ENCODE results near the gene CATSPERB.
A peak's percentile ranks its signal among the peaks of the same experiment; 100 is the strongest.
"Not testable (repeated sequence)": the region's sequence is repeated elsewhere in the genome, so short reads cannot be mapped to it uniquely, and the experiment has no call there.

The CATSPERB gene

DNA sequence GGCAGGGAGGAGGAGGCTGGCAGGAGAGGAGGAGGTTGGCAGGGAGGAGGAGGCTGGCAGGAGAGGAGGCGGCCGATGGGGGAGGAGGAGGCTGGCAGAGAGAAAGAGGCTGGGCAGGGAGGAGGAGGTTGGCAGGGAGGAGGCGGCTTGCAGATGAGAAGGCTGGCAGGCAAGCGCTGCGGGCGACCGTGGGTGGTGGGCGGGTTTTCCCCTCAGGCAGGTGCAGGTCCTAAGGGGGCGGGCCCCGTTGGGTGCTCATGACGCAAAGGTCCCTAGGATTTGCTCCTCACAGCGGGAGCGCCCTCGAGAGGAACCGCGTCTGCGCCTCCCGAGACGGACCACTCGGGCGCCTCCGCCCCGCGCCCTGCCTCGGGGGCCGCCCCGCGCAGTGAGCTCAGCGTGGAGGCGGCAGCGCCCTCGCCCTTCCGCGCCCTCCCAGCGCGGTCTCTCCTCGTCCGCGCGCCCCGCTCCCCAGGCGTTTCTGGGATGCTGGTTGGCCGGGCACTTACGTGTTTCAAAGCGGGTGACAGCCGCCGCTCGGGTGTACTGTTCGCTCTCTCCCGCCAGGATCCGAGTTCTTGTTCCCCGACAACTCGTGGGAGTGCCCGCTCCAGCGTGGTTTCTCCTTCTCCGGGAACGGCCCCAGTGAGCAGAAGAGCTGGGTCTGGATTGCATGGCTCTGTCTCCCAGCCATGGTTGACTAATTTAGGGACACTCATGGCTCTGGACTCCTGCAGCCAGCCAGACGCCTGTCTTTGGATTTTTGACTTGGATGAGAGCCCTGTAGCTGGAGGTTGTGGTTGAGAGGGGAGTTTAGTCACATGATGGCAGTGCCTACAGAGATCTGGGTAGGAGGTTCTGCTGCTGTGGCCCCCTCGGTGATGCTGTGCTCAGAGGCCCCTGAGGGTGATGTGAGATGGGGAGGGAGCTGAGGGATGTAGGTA is 157.7 kb downstream of the CATSPERB start:
- DNase-seq, result peak; percentile 90

DNA sequence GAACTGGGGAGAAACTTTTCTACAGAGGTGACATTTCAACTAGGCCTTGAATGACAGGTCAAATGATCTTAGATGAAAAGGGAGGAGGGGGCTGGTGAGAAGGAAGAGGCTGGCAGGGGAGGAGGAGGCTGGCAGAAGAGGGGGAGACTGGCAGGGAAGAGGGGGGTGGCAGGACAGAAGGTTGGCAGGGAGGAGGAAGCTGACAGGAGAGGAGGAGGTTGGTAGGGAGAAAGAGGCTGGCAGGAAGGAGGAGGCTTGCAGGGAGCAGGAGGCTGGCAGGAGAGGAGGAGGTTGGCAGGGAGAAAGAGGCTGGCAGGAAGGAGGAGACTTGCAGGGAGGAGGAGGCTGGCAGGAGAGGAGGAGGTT is 158.4 kb downstream of the CATSPERB start:
- no peak for DNase-seq

GRCh38 chr14:91570021-91570420 is 161.9 kb downstream of the CATSPERB start:
- DNase-seq, result no peak

GRCh38 chr14:91569301-91569700 is 162.6 kb downstream of the CATSPERB start:
- DNase-seq, result no peak

DNA sequence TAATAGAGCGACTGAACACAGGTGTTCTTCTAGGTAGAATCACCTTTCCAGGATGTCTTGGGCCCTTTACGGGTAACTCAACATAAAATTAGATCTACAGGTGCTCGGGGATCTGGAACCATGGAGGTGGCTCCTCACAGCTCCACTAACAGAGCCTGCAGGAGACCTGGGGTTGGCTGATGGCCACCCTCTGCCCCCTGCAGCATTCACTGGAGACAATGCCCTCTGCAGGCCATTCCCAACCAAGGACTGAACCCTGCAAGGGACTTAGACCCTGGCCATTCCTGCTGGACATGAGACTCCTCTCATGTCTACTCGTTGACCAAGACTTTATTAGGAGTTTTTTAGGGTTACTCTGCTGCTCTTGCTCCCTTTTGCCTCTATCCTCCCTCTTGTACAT is 163.3 kb downstream of the CATSPERB start:
- DNase-seq, result no peak

DNA sequence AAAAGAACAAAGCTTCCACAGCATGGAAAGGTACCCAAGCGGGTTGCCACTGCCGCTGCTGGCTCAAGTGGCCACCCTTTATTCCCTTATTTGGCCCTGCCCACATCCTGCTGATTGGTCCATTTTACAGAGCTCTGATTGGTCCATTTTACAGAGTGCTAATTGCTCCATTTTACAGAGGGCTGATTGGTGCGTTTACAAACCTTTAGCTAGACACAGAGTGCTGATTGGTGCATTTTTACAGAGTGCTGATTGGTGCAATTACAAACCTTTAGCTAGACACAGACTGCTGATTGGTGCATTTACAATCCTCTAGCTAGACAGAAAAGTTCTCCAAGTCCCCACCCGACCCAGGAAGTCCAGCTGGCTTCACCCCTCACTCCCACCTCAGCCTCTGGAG is 164.1 kb downstream of the CATSPERB start:
- DNase-seq, result not testable (repeated sequence)

- DNase-seq, result no peak
Measured at GRCh38 chr14:91555531-91555930, 176.4 kb downstream of the CATSPERB start.

DNA sequence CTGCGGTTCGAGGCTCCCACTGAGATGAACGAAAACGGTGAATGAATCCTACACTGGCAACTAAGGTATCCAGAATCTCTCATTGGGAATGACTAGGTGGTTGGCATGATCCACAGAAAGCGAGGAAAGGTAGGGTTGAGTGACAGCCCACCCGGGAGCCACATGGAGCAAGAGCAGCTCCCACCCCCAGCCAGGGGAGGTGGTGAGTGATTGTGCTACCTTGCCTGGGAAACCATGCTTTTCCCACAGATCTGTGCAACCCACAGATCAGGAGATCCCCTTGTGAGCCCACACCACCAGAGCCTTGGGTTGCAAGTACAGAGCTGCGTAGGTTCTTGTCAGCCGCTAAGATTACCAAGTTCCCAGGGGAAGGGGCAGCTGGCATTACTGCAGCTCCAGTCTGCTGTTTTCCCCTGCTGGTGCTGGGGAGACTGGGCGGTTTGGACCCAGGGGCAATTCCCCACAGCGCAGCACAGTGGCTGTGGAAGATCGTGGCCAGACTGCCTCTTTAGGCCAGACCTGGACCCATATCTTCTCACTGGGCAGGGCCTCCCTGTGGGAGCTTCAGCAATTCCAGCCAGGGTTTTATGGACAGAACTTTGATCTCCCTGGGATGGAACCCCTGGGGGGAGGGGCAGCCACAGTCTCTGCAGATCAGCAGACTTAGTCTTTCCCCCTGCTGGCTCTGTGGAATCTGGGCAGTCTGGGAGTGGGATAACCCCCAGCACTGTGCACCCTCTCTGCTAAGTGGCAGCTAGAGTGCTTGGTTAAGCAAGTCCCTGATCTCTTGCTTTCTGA is 177.2 kb downstream of the CATSPERB start:
- no peak for DNase-seq

GRCh38 chr14:91548108-91548507 is 183.8 kb downstream of the CATSPERB start:
- DNase-seq, result no peak

DNA sequence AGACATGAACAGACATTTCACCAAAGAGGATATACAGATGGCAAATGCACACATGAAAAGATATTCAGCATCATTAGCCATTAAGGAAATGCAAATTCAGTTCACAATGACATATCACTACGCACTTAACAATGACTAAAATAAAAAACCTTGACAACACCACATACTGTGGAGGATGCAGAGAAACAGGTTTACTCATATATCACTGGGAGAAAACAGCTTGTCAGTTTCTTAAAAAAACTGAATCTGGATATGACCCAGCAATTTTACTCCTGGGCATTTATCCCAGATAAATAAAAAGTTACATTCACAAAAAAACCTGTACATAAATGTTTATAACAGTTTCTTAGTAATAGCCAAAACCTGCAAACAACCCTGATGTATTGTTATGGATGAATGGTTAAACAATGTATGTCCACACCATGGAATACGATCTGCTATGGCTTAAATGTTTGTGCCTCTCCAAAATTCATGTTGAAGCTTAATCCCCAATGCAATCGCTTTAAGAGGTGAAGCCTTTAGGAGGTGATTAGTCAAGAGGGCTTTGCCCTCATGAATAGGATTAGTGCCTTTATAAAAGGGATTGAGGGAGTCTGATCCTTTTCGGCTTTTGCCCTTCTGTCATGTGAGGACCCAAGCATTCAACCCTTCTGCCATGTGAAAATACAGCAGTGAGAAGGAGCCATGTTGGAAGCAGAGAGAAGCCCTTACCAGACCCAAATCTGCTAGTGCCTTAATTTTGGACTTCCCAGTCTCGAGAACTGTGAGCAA is 185.8 kb downstream of the CATSPERB start:
- DNase-seq, result no peak

DNA sequence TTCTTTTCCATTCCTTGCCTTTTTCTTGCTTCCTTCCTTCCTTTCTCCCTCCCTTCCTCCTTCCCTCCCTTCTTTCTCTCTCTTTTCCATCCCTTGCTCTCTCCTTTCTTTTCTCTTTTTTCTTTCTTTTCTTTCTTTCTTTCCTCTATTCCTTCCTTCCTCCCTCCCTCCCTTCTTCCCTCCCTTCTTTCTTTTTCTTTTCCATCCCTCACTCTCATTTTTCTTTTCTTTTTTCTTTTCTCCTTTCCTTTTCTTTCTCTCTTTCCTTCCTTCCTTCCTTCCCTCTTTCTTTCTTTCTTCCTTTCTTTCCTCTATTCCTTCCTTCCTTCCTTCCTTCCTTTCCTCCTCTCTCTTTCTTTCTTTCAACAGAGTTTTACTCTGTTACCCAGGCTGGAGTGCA is 186.7 kb downstream of the CATSPERB start:
- no peak for DNase-seq

GRCh38 chr14:91536327-91536726 is 195.6 kb downstream of the CATSPERB start:
- DNase-seq, result no peak

- not testable (repeated sequence) for DNase-seq
Measured at GRCh38 chr14:91534059-91534458, 197.8 kb downstream of the CATSPERB start.

DNA sequence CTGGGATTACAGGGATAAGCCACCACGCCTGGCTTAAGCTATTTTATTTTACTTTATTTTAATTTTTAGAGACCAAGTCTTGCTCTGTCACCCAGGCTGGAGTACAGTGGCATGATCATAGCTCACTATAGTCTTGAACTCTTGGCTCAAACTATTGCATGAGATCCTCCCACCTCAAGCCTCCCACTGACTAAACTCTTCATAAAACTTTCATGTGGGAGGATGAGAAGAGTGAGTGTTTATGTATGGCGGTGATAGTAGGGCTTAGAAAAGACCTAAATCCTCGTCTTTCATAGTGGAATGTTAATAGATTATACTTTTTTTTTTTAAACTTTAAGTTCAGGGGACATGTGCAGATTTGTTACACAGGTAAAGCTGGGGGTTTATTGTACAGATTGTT is 198.3 kb downstream of the CATSPERB start:
- no peak for DNase-seq

All from stimulated activated CD4-positive, alpha-beta T cell treated with anti-CD3 and anti-CD28 coated beads, Interleukin-1b, Interleukin-23, amount 100 ng/mL, for 48 hours (primary cell).